PC-9 (cell line): Measurements from ENCODE around the gene CLECL1.

Experiments used
- EZH2 ChIP-seq: fragments of 200-600 bp; sonication (generic); IDR thresholded peaks from 2 replicates; pipeline ENCODE4 v1.8.0; 2017; ENCODE audit warnings: antibody characterized with exemption, low read depth
- TF ChIP-seq, protein P1 (sequence below): fragments of 200-600 bp; sonication (generic); conservative IDR thresholded peaks from 2 replicates; pipeline ENCODE4 v1.6.1; 2017; ENCODE audit warnings: mixed run types, antibody characterized with exemption, mild to moderate bottlenecking, moderate library complexity

DNA sequence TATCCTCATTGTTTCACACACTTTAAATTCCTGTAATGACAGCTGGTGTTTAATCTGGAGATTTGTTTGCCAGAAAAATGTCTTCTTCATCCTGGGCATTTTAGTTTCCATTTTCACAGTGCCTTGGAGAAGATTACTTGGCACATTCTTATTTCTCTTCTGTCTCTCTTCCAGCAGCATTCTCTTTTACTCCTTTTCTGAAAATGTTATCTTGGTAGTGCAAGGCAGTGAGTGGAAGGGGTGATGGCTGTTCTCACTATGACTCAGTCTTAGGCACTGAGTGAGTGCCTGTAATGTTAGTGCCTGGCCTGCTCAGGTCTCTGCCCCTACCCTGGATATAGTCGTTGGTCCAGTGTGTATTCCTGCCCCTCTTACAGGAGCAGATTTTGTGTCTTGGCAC is 13.1 kb downstream of the CLECL1 start:
- TF ChIP-seq, protein P1, sequence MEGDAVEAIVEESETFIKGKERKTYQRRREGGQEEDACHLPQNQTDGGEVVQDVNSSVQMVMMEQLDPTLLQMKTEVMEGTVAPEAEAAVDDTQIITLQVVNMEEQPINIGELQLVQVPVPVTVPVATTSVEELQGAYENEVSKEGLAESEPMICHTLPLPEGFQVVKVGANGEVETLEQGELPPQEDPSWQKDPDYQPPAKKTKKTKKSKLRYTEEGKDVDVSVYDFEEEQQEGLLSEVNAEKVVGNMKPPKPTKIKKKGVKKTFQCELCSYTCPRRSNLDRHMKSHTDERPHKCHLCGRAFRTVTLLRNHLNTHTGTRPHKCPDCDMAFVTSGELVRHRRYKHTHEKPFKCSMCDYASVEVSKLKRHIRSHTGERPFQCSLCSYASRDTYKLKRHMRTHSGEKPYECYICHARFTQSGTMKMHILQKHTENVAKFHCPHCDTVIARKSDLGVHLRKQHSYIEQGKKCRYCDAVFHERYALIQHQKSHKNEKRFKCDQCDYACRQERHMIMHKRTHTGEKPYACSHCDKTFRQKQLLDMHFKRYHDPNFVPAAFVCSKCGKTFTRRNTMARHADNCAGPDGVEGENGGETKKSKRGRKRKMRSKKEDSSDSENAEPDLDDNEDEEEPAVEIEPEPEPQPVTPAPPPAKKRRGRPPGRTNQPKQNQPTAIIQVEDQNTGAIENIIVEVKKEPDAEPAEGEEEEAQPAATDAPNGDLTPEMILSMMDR, result no peak
- TF ChIP-seq EZH2, result no peak
